GM06990 (cell line): ENCODE measurements around the gene PPP2R2C.

Experiments
- DNase-seq: peaks from one replicate; pipeline ENCODE4 v3.0.0-alpha.2; 2011; ENCODE audit not compliant: insufficient read length; ENCODE audit errors: extremely low read depth
- H3K27me3 ChIP-seq: replicated peaks from 2 replicates; pipeline ENCODE4 v1.6.0; 2011; ENCODE audit warnings: low read length; ENCODE audit not compliant: control insufficient read depth, insufficient read depth
- H3K36me3 ChIP-seq: 2 replicates; pipeline ENCODE4 v1.5.1; 2011; ENCODE audit warnings: low read length; ENCODE audit not compliant: control insufficient read depth, insufficient read depth
- H3K4me3 ChIP-seq: replicated peaks from 2 replicates; pipeline ENCODE4 v1.5.1; 2011; ENCODE audit warnings: low read depth, mild to moderate bottlenecking, control low read depth, low read length
- TF ChIP-seq, protein P1 (sequence below): IDR thresholded peaks from 2 replicates; pipeline ENCODE4 v1.5.1; 2011; ENCODE audit warnings: low read length, control low read depth, mild to moderate bottlenecking, inconsistent platforms; ENCODE audit not compliant: insufficient read depth, poor library complexity, severe bottlenecking

PPP2R2C gene

DNA sequence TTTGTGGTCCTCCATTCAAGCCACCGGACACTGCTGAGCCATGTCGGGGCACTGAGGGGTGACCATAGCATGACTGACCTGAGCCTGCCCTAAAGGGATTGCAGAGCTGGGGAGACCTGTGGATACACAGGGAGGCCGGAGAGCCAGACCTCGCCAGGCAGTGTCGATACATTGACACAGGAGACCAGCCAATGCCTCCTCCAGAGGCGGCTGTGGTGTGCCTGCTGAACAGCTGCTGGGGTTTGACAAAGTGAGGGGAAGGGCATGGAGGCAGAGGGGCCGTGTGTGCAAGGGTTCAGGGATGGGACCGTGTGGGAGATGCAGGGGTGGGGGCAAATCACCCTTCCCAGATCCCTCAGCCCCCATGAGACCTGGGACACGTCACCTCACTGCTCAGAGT is 48.0 kb downstream of the PPP2R2C start:
- TF ChIP-seq, protein P1, sequence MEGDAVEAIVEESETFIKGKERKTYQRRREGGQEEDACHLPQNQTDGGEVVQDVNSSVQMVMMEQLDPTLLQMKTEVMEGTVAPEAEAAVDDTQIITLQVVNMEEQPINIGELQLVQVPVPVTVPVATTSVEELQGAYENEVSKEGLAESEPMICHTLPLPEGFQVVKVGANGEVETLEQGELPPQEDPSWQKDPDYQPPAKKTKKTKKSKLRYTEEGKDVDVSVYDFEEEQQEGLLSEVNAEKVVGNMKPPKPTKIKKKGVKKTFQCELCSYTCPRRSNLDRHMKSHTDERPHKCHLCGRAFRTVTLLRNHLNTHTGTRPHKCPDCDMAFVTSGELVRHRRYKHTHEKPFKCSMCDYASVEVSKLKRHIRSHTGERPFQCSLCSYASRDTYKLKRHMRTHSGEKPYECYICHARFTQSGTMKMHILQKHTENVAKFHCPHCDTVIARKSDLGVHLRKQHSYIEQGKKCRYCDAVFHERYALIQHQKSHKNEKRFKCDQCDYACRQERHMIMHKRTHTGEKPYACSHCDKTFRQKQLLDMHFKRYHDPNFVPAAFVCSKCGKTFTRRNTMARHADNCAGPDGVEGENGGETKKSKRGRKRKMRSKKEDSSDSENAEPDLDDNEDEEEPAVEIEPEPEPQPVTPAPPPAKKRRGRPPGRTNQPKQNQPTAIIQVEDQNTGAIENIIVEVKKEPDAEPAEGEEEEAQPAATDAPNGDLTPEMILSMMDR: no peak
- H3K36me3 ChIP-seq: no peaks in the 10 kb centered on the region
- H3K27me3 ChIP-seq: no peaks in the 10 kb centered on the region; the same call in 1 of the 2 replicates
- no peak for DNase-seq
- no peak overlapping the region for H3K4me3 ChIP-seq

DNA sequence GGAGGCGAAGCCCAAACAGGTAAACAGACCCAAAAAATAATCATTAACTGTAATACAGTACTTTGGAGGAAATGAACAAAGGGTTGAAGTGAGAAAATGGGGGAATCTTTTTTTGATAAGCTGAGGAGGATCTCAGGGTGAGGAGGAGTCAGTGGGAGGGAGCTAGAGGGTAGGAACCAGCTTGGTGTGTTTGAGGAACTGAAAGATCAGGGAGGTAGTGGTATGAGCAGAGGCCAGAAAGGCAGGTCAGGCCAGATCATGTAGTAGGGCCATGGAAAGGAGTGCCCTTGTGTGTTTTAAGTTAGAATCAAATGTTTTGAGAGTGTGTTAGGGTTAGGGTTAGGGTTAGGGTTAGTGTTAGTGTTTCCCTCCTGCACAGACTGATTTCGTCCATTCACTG is 48.8 kb downstream of the PPP2R2C start:
- no peak overlapping the region for H3K4me3 ChIP-seq
- DNase-seq: no peak
- no peaks in the 10 kb centered on the region; the same call in 1 of the 2 replicates for H3K27me3 ChIP-seq
- TF ChIP-seq, protein P1: no peak
- no peaks in the 10 kb centered on the region for H3K36me3 ChIP-seq

DNA sequence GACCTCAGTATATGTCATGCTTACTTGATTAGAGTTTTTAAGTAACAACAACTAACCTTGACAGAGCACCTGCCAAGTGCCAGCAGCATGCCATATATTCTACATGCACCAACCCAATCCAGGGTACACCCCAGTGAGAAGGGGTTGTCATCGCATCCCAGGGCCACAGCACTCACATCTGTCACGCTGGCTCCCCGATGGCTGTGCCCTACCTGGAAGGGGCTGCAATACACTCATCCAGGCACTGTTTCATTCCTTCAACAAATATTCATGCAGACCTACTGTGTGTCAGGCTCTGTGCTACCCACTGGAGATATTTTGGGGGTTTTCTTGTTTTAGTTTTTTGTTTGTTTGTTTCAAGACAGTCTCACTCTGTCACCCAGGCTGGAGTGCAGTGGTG is 49.5 kb downstream of the PPP2R2C start:
- no peak overlapping the region for H3K4me3 ChIP-seq
- H3K27me3 ChIP-seq: no peaks in the 10 kb centered on the region; the same call in 1 of the 2 replicates
- TF ChIP-seq, protein P1: no peak

DNA sequence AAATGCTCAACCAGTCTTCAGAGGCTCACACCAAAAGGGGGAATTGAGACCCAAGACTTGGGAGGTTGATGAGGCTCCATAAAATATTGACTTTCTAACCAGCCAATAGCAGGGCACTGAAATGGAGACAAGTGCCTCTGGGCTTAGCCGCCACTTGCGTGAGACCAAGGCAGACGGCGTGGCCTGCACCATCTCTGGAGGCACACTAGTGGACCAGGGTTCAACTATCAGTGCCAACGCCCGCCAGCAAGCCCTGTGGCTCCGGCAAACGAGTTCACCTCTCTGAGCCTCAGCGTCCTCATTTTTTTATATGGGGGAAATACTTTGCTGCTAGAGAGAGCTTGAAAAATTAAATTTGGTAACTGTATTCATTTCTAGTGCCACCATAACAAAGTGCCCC is 50.3 kb downstream of the PPP2R2C start:
- no peaks in the 10 kb centered on the region for H3K36me3 ChIP-seq
- no peak for DNase-seq
- no peak overlapping the region for H3K4me3 ChIP-seq
- TF ChIP-seq, protein P1: no peak
- H3K27me3 ChIP-seq: no peaks in the 10 kb centered on the region; the same call in 1 of the 2 replicates

More for the DNA sequence above, 49.5 kb downstream of the PPP2R2C start:
- H3K36me3 ChIP-seq: no peaks in the 10 kb centered on the region
- DNase-seq: no peak

DNA sequence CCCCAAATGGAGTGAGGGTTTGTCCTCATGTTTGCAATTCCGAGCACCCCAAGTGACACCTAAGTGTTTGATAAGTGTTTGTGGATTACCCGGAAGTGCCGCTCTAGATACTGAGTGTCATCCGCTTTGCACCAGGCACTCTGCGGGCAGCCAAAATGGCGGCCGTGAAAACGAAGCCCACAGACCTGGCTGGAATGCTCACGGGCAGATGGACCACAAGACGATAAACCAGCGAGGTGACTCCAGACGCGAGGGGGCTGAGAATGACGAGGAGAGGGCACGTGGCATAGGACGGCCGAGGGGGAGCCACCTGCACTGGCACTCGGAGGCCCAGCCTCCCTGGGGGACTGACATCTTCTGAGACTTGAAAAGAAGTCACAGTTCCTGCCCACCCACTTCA is 51.0 kb downstream of the PPP2R2C start:
- TF ChIP-seq, protein P1: no peak
- Histone ChIP-seq H3K36me3 (no peaks in the 10 kb centered on the region), H3K27me3 (no peaks in the 10 kb centered on the region; the same call in 1 of the 2 replicates), H3K4me3 (no peak overlapping the region)
- DNase-seq: no peak

DNA sequence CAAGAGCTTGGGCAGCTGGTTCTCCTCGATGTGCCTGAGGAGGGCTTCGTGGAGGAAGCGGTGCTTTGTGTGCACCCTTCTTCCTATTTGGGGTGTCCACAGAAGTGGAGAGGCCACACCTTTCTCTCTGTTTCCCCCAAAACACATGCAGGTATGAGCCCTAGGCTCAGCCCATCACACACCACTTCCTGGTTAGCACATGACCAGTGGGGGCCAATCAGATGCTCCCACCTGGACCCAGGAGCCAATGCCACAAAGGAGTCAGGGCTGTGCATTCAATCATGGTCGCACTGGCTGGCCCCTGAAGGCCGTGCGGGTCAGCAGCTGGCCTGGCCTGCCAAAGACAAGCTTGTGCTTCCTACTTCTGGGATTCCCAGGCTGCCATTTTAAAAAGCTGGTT is 51.4 kb downstream of the PPP2R2C start:
- Histone ChIP-seq H3K36me3 (no peaks in the 10 kb centered on the region), H3K27me3 (no peaks in the 10 kb centered on the region; the same call in 1 of the 2 replicates), H3K4me3 (no peak overlapping the region)
- TF ChIP-seq, protein P1: no peak
- DNase-seq: no peak
